K562 (cell line): Measurements from ENCODE around the gene SCUBE2. TPM values are rescaled to one million over a fixed set of nuclear protein-coding genes. Genes with fewer than 3 reads are reported as not detected.

Source experiments
- HIVEP1 ChIP-seq: fragments of 250-450 bp; sonication (Bioruptor Pico); IDR thresholded peaks from 2 replicates; pipeline ENCODE4 v1.4.0; 2020; ENCODE audit warnings: mild to moderate bottlenecking
- LARP7 ChIP-seq: fragments of 450-650 bp; IDR thresholded peaks from 2 replicates; pipeline ENCODE4 v1.6.1; 2016
- NCOA2 ChIP-seq, 2 experiments: fragments of 450-650 bp; IDR thresholded peaks; 2 replicates each; pipeline ENCODE4 v1.6.1; 2018; ENCODE audit warnings: mild to moderate bottlenecking in 2 of 2, moderate library complexity in 1 of 2; ENCODE audit not compliant: partially characterized antibody in 2 of 2
- PHF21A ChIP-seq: fragments of 450-650 bp; IDR thresholded peaks from 2 replicates; pipeline ENCODE4 v1.6.1; 2017; ENCODE audit warnings: low read depth, borderline replicate concordance
- PTRF ChIP-seq: fragments of 450-650 bp; IDR thresholded peaks from 2 replicates; pipeline ENCODE4 v1.6.1; 2016; ENCODE audit warnings: mild to moderate bottlenecking, missing genetic modification characterization, missing compliant biosample characterization
- SMAD4 ChIP-seq: fragments of 250-450 bp; sonication (Bioruptor Pico); conservative IDR thresholded peaks from 2 replicates; pipeline ENCODE4 v1.8.0; 2021; ENCODE audit warnings: inconsistent platforms, mild to moderate bottlenecking, moderate library complexity
- ZNF707 ChIP-seq: fragments of 250-450 bp; sonication (Bioruptor Pico); conservative IDR thresholded peaks from 2 replicates; pipeline ENCODE4 v1.8.0; 2022; ENCODE audit warnings: inconsistent platforms, mild to moderate bottlenecking, moderate library complexity
- polyA plus RNA-seq, 8 experiments: library from polyadenylated mRNA; depleted of rRNA in 4 of 8; stranded (reverse) in 5 of 8; unstranded in 3 of 8; fragments of >200 nt; fragmentation: Nextera tagmentation in 2 of 8; fragmentation: Illumina TruSeq in 1 of 8; extraction: Ambion mirVana in 2 of 8; extraction: Trizol in 1 of 8; gene quantifications; 2 replicates each; pipeline versions ENCODE4 v1.2.1 to v1.2.3, GENCODE V29; 2011 to 2014; ENCODE audit warnings: inconsistent platforms in 1 of 8, missing spikeins in 1 of 8
- total RNA-seq, 7 experiments: library from RNA; depleted of rRNA in 6 of 7; stranded (reverse); fragments of >200 nt in 6 of 7; fragmentation: Illumina TruSeq in 2 of 7; extraction: Trizol in 2 of 7; gene quantifications; 2 replicates each; pipeline versions ENCODE4 v1.2.1 to v1.2.3, GENCODE V29; 2011 to 2021; ENCODE audit warnings: low replicate concordance in 1 of 7
- TF ChIP-seq, protein P1 (sequence below): fragments of 450-650 bp; formaldehyde crosslinking; IDR thresholded peaks from 2 replicates; pipeline ENCODE4 v1.4.0; 2020; ENCODE audit warnings: mild to moderate bottlenecking
- TF ChIP-seq, protein P2 (sequence below): sonication (generic); formaldehyde crosslinking; IDR thresholded peaks from 2 replicates; pipeline ENCODE4 v1.4.0; 2020; ENCODE audit warnings: mild to moderate bottlenecking, missing genetic modification reagents

The SCUBE2 gene
- total and polyA plus RNA-seq, 9 of the 15 experiments (the other 6 are each of a cell fraction or from before 2014, with no cell fraction given), result 0.06 to 0.40 (median 0.07) TPM; not detected in 6

DNA sequence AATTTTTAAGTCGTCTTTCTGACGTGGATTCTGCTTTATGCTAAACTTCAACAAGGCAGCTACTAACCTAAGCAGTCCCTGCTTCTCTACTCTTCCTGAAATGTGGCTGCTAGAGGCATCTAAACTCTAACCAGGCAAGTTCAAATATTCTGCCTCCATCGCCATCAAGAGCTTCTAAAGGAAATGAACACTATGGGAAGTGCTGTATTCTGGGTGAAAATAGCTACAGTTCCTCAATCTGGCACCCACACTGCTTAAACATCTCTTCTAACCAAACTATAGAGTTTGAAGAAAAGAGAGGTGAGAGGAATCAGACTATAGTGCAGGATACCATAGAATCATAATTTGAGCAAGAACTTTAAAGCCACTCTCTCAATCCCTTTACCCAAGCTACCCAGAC is 93.9 kb downstream of the SCUBE2 start (continued):
- TF ChIP-seq, protein P1, sequence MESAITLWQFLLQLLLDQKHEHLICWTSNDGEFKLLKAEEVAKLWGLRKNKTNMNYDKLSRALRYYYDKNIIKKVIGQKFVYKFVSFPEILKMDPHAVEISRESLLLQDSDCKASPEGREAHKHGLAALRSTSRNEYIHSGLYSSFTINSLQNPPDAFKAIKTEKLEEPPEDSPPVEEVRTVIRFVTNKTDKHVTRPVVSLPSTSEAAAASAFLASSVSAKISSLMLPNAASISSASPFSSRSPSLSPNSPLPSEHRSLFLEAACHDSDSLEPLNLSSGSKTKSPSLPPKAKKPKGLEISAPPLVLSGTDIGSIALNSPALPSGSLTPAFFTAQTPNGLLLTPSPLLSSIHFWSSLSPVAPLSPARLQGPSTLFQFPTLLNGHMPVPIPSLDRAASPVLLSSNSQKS (CRISPR knock-in tag), result no peak
- TF ChIP-seq SMAD4 (CRISPR knock-in tag), result no peak
- no peak for TF ChIP-seq PTRF (tag)
- no peak for TF ChIP-seq NCOA2 (IDR thresholded peaks at IDR 0.05; ENCODE audit: partially characterized antibody in 2 of 2)
- no peak for TF ChIP-seq PHF21A
- TF ChIP-seq LARP7, result no peak
- TF ChIP-seq ZNF707, result no peak
- TF ChIP-seq HIVEP1 (CRISPR knock-in tag), result no peak
- TF ChIP-seq, protein P2, sequence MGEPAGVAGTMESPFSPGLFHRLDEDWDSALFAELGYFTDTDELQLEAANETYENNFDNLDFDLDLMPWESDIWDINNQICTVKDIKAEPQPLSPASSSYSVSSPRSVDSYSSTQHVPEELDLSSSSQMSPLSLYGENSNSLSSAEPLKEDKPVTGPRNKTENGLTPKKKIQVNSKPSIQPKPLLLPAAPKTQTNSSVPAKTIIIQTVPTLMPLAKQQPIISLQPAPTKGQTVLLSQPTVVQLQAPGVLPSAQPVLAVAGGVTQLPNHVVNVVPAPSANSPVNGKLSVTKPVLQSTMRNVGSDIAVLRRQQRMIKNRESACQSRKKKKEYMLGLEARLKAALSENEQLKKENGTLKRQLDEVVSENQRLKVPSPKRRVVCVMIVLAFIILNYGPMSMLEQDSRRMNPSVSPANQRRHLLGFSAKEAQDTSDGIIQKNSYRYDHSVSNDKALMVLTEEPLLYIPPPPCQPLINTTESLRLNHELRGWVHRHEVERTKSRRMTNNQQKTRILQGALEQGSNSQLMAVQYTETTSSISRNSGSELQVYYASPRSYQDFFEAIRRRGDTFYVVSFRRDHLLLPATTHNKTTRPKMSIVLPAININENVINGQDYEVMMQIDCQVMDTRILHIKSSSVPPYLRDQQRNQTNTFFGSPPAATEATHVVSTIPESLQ, result no peak
- TF ChIP-seq, all 486 proteins: peak for 0
